NOMO-1 treated with DMSO at 0.1 percent for 48 hours (cell line): Measurements from ENCODE around the gene MAN2A1.
"Not testable (repeated sequence)": the region's sequence is repeated elsewhere in the genome, so short reads cannot be mapped to it uniquely, and the experiment has no call there.

ENCODE experiments used
- DNase-seq: peaks from one replicate; lab custom pipeline; 2025; ENCODE audit not compliant: unreplicated experiment; lab: John Stamatoyannopoulos, UW

MAN2A1 gene

DNA sequence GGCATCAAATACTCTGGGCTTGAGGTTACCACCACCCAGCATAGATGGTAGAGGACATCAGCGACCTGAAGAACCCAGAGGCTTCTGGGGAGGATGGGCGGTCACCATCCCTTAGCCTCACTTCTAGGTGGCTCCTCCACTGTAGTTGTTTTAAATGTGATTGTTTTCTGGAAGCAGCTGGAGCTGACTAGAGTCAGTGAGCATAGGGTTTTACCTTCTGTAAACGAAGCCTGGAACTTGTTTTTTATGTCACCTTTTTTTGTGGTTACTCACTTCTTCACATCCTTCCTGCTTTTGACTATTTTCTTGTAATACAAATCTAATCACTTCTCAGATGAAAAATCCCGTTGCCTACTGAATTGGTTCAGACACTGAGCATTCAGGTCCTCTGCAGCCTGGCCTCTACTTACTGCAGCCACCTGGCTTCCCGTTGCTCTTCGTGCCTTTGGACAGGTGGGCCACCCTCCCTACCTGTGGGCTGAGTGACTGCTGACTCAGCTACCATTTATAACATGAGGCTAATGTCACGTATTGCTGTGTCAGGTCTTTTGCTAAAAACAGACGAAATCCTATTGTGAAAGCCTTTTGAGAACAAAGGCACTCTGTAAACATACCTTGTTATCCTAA lies 167.8 kb downstream of the MAN2A1 start:
- DNase-seq = no peak

DNA sequence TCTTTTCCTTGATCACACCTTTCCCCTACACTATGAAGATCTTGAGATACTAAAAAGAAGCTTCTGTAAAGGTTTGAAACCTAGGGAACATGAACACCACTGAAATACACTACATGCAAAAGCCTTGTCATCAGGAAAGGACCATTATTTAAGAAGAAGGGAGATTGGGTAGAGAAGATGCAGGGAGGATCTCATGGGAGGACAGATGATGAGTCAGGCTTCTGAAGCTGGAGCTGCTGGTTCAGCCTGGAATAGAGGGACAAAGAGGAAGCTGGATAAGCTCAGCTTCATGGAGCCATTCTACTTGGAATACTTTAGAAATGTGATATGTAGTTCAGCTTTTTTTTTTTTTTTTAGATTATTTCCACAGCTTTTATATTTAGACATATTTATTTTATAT lies 169.8 kb downstream of the MAN2A1 start:
- no peak for DNase-seq

DNA sequence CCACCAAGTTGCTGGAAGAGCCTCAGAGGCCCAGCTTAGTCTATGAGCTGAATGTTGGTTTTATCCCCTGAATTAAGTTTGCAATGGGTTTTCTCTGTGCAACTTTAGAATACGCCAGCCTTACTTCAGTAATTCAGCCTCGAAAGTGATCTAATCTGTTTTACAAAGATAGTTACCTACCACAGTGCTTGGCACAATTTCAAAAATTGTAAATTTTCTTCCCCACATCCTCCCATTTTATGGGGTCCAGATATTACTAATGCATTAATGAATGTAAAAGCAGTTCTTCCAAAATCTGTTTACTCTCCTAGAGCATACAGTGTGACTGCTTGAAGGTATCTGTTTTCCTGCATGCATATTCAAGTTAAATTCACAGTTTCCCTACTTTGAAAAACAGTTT lies 172.6 kb downstream of the MAN2A1 start:
- DNase-seq = no peak

- no peak for DNase-seq
Observed at GRCh38 chr5:109863752-109864151, 174.0 kb downstream of the MAN2A1 start.

- DNase-seq = no peak
Observed at GRCh38 chr5:109865637-109866036, 175.9 kb downstream of the MAN2A1 start.

- DNase-seq = no peak
Observed at GRCh38 chr5:109866051-109866450, 176.3 kb downstream of the MAN2A1 start.

DNA sequence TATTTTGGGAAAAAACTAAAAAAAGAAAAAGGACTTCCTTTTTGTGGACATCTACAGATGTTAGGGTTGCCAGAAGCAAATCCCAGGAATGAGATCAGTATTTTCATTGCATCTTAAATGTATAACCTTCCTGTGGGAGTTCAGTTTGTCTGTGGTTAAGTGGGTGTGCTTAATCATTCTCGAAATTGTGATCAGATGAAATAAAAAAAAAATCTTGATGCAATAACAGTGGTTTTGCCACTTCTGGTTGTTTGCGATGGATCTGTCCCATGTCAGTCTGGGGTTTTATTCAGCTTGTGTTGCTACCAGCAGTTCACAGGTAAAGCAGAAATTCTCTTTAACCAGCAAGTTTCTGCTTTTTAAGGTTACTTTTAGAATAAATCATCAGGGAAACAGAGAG lies 179.0 kb downstream of the MAN2A1 start:
- no peak for DNase-seq

GRCh38 chr5:109873687-109874086 lies 184.0 kb downstream of the MAN2A1 start:
- no peak for DNase-seq

- DNase-seq = no peak
Observed at GRCh38 chr5:109874108-109874507, 184.4 kb downstream of the MAN2A1 start.

- DNase-seq = no peak
Observed at GRCh38 chr5:109876030-109876725, 186.5 kb downstream of the MAN2A1 start.

DNA sequence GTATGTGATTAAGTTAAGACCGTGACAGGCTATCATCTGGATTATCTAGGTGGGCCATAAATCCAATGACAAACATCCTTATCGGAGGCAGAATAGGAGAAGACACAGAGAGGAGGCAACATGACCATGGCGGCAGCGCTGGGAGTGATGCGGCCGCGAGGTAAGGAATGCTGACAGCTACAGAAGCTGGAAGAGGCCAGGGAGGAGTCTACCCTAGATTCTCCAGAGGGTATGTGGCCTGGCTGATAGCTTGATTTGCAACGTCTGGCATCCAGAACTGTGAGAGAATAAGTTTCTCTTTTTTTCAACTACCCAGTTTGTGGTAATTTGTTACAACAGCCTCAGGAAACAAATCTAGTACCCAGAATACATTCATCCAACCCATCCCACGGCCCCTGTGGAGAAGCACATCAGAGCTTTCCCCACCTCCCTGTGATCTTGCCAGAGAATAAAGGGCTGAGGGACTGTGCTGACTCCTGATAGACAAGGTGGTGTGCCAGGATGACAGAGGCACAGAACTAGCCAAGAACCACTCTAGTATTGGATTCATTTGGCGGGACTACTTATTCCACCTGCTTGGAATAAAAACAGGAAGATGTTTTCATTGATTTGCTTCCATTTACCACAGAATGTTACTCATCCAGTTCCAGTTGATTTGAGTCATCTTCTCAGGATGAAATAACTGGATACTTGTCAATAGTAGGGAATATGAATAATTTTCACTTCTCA lies 187.4 kb downstream of the MAN2A1 start:
- no peak for DNase-seq

- no peak for DNase-seq
Observed at GRCh38 chr5:109877670-109878045, 187.9 kb downstream of the MAN2A1 start.

DNA sequence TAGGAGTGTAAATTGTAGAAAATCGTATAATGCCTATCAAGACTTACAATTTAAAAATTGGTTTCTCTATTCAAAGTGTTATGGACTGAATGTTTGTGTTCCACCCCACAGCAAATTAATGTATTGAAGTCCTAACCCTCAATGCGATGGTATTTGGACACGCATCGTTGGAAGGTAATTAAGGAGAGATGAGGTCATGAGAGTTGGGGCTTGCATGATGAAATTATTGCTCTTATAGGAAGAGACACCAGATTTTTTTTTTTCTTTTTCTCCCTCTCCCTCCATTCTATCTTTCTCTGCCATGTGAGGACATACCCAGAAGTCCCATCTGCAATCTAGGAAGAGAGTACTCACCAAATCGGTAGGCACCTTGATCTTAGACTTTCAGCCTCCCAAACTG lies 189.2 kb downstream of the MAN2A1 start:
- DNase-seq = no peak

- DNase-seq = no peak
Observed at GRCh38 chr5:109880907-109881685, 191.4 kb downstream of the MAN2A1 start.

GRCh38 chr5:109882546-109882945 lies 192.8 kb downstream of the MAN2A1 start:
- no peak for DNase-seq

DNA sequence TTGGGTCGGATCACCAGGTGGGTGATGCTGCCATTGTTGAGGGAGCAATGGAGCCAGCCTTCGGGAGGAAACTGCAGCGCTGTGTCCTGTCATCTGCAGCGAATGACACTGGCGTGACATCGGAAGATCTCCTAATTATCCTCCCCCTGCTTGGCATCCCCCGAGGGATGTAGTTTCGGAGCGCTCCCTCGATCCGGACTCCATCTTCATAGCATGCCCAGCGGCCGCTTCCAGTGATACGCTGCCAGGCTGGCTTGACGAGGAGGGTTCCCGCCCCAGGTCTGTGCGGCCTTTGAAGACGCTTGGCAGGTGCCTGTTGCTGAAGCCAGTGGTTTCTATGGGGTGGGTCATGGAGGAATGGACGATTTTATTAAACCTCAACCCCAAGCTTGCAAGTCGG lies 194.9 kb downstream of the MAN2A1 start:
- DNase-seq = no peak

- DNase-seq = no peak
Observed at GRCh38 chr5:109885205-109885604, 195.5 kb downstream of the MAN2A1 start.

DNA sequence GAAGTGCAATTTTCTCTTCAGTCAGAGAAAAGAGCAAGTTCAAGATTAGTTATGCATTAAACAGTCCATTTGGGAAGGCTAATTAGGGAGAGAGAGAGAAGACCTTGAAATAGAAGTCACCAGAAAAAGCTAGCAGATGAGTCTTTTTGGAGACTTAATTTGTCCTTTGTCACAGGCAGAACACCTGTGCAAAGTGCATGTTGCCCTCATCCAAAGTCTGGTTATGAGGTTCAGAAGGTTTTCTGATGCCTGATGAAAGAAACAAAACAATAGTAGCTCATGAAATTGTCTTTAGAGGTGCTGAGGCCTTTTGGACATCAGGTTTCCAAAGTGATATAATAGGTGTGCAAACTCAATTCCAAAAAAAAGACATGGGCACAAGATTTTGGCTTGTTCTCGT lies 199.3 kb downstream of the MAN2A1 start:
- DNase-seq = no peak

- not testable (repeated sequence) for DNase-seq
Observed at GRCh38 chr5:109893271-109893670, 203.5 kb downstream of the MAN2A1 start.

DNA sequence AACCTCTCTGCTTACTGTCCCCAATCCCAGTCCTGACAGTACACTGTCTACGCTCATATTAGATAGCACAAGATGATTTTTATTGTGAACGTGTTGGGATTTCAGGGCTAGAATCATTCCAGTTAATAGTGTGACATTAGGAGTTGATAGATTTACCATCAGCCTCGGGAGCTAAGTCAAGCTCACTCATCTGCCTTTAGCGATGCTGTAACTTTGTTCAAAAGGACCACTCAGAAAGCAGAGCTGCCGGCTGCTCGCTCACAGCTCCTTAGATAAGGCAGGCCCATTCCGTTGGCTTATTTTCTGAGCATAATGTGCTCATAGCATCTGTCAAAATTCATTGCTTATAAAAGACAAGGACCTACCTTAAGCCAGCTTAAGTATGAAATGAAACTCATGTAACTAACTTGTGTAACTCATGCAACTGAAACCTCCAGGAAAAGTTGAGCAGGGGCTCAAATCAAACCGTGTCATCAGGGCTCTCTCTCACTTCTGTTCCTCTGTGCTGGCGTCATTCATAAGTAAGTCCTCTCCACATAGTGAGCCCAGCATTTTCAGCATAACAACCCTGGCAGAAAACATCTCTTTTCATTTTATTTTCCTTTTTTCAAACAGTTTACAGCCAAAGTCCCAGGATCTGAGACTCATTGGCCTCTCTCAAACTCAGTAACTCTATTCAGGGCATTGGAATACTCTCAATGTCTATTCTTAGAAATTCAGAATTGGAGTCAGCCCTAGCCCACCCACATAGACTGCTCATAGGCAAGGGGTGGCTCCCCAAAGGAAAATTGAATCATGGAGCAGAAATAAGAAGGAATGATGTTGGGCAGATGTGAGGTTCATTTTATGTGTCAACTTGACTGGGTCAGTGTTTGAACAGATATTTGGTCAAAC lies 208.8 kb downstream of the MAN2A1 start:
- DNase-seq = no peak

- DNase-seq = no peak
Observed at GRCh38 chr5:109899163-109899535, 209.4 kb downstream of the MAN2A1 start.
